Activated T-helper 17 cell treated with anti-CD3 and anti-CD28 coated beads, Interleukin-2, amount 50 U/mL, for 72 hours (primary cell): Measurements from ENCODE around the gene TMC5. TPM values are rescaled to one million over a fixed set of nuclear protein-coding genes. Genes with fewer than 3 reads are reported as not detected.

Experiments used
- ATAC-seq: fragments of 150-1000 bp; cut with Tn5 transposase; replicated peaks from 2 replicates; pipeline ENCODE4 v1.10.0; 2021; ENCODE audit warnings: mild to moderate bottlenecking, moderate library complexity
- H3K27ac Mint-ChIP-seq: one replicate; pipeline ENCODE4 v1.8.0; 2022; ENCODE audit warnings: mixed read lengths
- H3K27me3 Mint-ChIP-seq: one replicate; pipeline ENCODE4 v1.8.0; 2022; ENCODE audit warnings: mixed read lengths
- H3K36me3 Mint-ChIP-seq: one replicate; pipeline ENCODE4 v1.8.0; 2022; ENCODE audit warnings: low read depth, mild to moderate bottlenecking, mixed read lengths
- H3K4me1 Mint-ChIP-seq: one replicate; pipeline ENCODE4 v1.8.0; 2022; ENCODE audit warnings: mixed read lengths
- H3K4me3 Mint-ChIP-seq: one replicate; pipeline ENCODE4 v1.8.0; 2022; ENCODE audit warnings: mild to moderate bottlenecking, mixed read lengths
- H3K9me3 Mint-ChIP-seq: one replicate; pipeline ENCODE4 v1.8.0; 2022; ENCODE audit warnings: mixed read lengths
- total RNA-seq, 2 donors: library from RNA; stranded (reverse); gene quantifications; one replicate each; pipeline ENCODE4 v1.2.3, GENCODE V29; 2022

The TMC5 gene
- total RNA-seq, 2 donors from 2014 or later: 0.09 to 0.32 TPM

- no peak overlapping the region for H3K4me3 Mint-ChIP-seq
- peaks cover 6% of the 10 kb centered on the region for H3K4me1 Mint-ChIP-seq
- no peaks in the 10 kb centered on the region for H3K9me3 Mint-ChIP-seq
- ATAC-seq: no peak
- H3K27ac Mint-ChIP-seq: no peak overlapping the region
- H3K27me3 Mint-ChIP-seq: no peaks in the 10 kb centered on the region
- H3K36me3 Mint-ChIP-seq: no peaks in the 10 kb centered on the region
Observed at GRCh38 chr16:19490619-19491018, 72.9 kb downstream of the TMC5 start.

- no peak for ATAC-seq
- Mint-ChIP-seq H3K27ac (no peak overlapping the region), H3K4me3 (no peak overlapping the region), H3K36me3 (peaks cover 49% of the 10 kb centered on the region), H3K4me1 (peaks cover 6% of the 10 kb centered on the region), H3K27me3 (no peaks in the 10 kb centered on the region), H3K9me3 (no peaks in the 10 kb centered on the region)
Observed at GRCh38 chr16:19497176-19497575, 79.5 kb downstream of the TMC5 start.

- Mint-ChIP-seq H3K27ac (no peak overlapping the region), H3K27me3 (no peaks in the 10 kb centered on the region), H3K4me1 (peaks cover under 1% of the 10 kb centered on the region), H3K4me3 (no peak overlapping the region), H3K36me3 (peaks cover 68% of the 10 kb centered on the region), H3K9me3 (no peaks in the 10 kb centered on the region)
- ATAC-seq: no peak
Observed at GRCh38 chr16:19499006-19499405, 81.3 kb downstream of the TMC5 start.

- H3K9me3 Mint-ChIP-seq: no peaks in the 10 kb centered on the region
- H3K36me3 Mint-ChIP-seq: peaks cover 72% of the 10 kb centered on the region
- H3K4me3 Mint-ChIP-seq: no peak overlapping the region
- H3K27ac Mint-ChIP-seq: no peak overlapping the region
- no peak for ATAC-seq
- no peaks in the 10 kb centered on the region for H3K4me1 Mint-ChIP-seq
- no peaks in the 10 kb centered on the region for H3K27me3 Mint-ChIP-seq
Observed at GRCh38 chr16:19499481-19499880, 81.8 kb downstream of the TMC5 start.

- no peaks in the 10 kb centered on the region for H3K27me3 Mint-ChIP-seq
- no peak overlapping the region for H3K27ac Mint-ChIP-seq
- no peak overlapping the region for H3K4me3 Mint-ChIP-seq
- H3K36me3 Mint-ChIP-seq: peaks cover 94% of the 10 kb centered on the region
- H3K9me3 Mint-ChIP-seq: no peaks in the 10 kb centered on the region
- no peaks in the 10 kb centered on the region for H3K4me1 Mint-ChIP-seq
- ATAC-seq: peak; percentile 63
Observed at GRCh38 chr16:19502395-19503131, 84.9 kb downstream of the TMC5 start.

- Mint-ChIP-seq H3K27me3 (no peaks in the 10 kb centered on the region), H3K27ac (no peak overlapping the region), H3K9me3 (no peaks in the 10 kb centered on the region), H3K4me1 (no peaks in the 10 kb centered on the region), H3K4me3 (no peak overlapping the region), H3K36me3 (peaks cover 97% of the 10 kb centered on the region)
- no peak for ATAC-seq
Observed at GRCh38 chr16:19503461-19504075, 85.9 kb downstream of the TMC5 start.

GRCh38 chr16:19505600-19506303, 88.1 kb downstream of the TMC5 start:
- Mint-ChIP-seq H3K27me3 (no peaks in the 10 kb centered on the region), H3K27ac (peak overlapping the region; percentile 36)
- no peak for ATAC-seq

GRCh38 chr16:19506965-19507364, 89.3 kb downstream of the TMC5 start:
- Mint-ChIP-seq H3K4me3 (no peak overlapping the region), H3K9me3 (no peaks in the 10 kb centered on the region), H3K27me3 (no peaks in the 10 kb centered on the region), H3K36me3 (peaks cover 91% of the 10 kb centered on the region), H3K27ac (no peak overlapping the region), H3K4me1 (no peaks in the 10 kb centered on the region)
- no peak for ATAC-seq

More at GRCh38 chr16:19505600-19506303, 88.1 kb downstream of the TMC5 start:
- Mint-ChIP-seq H3K4me3 (no peak overlapping the region), H3K4me1 (no peaks in the 10 kb centered on the region), H3K9me3 (no peaks in the 10 kb centered on the region), H3K36me3 (peaks cover 95% of the 10 kb centered on the region)

GRCh38 chr16:19507867-19508266, 90.2 kb downstream of the TMC5 start:
- H3K36me3 Mint-ChIP-seq: peaks cover 91% of the 10 kb centered on the region
- no peak overlapping the region for H3K27ac Mint-ChIP-seq
- H3K4me3 Mint-ChIP-seq: no peak overlapping the region
- no peaks in the 10 kb centered on the region for H3K27me3 Mint-ChIP-seq
- no peaks in the 10 kb centered on the region for H3K4me1 Mint-ChIP-seq
- H3K9me3 Mint-ChIP-seq: no peaks in the 10 kb centered on the region
- ATAC-seq: no peak

GRCh38 chr16:19512297-19512696, 94.6 kb downstream of the TMC5 start:
- no peak for ATAC-seq
- Mint-ChIP-seq H3K36me3 (peaks cover 87% of the 10 kb centered on the region), H3K27ac (no peak overlapping the region), H3K4me1 (peaks cover 4% of the 10 kb centered on the region), H3K4me3 (no peak overlapping the region), H3K27me3 (no peaks in the 10 kb centered on the region), H3K9me3 (no peaks in the 10 kb centered on the region)

GRCh38 chr16:19513377-19514053, 95.8 kb downstream of the TMC5 start:
- H3K4me1 Mint-ChIP-seq: peaks cover 5% of the 10 kb centered on the region
- no peaks in the 10 kb centered on the region for H3K27me3 Mint-ChIP-seq
- no peak overlapping the region for H3K27ac Mint-ChIP-seq
- no peak overlapping the region for H3K4me3 Mint-ChIP-seq
- H3K36me3 Mint-ChIP-seq: peaks cover 77% of the 10 kb centered on the region
- ATAC-seq: no peak
- H3K9me3 Mint-ChIP-seq: no peaks in the 10 kb centered on the region

- no peaks in the 10 kb centered on the region for H3K27me3 Mint-ChIP-seq
- no peak overlapping the region for H3K4me3 Mint-ChIP-seq
- H3K9me3 Mint-ChIP-seq: no peaks in the 10 kb centered on the region
- H3K4me1 Mint-ChIP-seq: peaks cover 10% of the 10 kb centered on the region
- H3K27ac Mint-ChIP-seq: no peak overlapping the region
- no peak for ATAC-seq
- H3K36me3 Mint-ChIP-seq: peaks cover 60% of the 10 kb centered on the region
Observed at GRCh38 chr16:19515757-19516156, 98.1 kb downstream of the TMC5 start.

- Mint-ChIP-seq H3K27ac (peak overlapping the region; percentile 82), H3K27me3 (no peaks in the 10 kb centered on the region), H3K4me3 (peak overlapping the region; percentile 24), H3K4me1 (peaks cover 20% of the 10 kb centered on the region), H3K9me3 (no peaks in the 10 kb centered on the region), H3K36me3 (peaks cover 46% of the 10 kb centered on the region)
- peak; percentile 38 for ATAC-seq
Observed at GRCh38 chr16:19517424-19518089, 99.9 kb downstream of the TMC5 start.

- peak overlapping the region; percentile 56 for H3K27ac Mint-ChIP-seq
- H3K4me3 Mint-ChIP-seq: peak overlapping the region; percentile 31
Observed at GRCh38 chr16:19518388-19518787, 100.7 kb downstream of the TMC5 start.

More at GRCh38 chr16:19518388-19518787, 100.7 kb downstream of the TMC5 start:
- Mint-ChIP-seq H3K27me3 (no peaks in the 10 kb centered on the region), H3K36me3 (peaks cover 38% of the 10 kb centered on the region), H3K9me3 (no peaks in the 10 kb centered on the region), H3K4me1 (peaks cover 22% of the 10 kb centered on the region)
- no peak for ATAC-seq
